Mucosa of rectum (tissue), 2 donors: ENCODE results near the gene RASGRF2.
A peak's percentile ranks its signal among the peaks of the same experiment; 100 is the strongest.

ENCODE experiments used
- H3K27ac ChIP-seq, 2 donors: one replicate each; pipeline ENCODE4 v1.7.0; 2013; ENCODE audit warnings: inconsistent platforms in 2 of 2, low read depth in 2 of 2, low read length in 2 of 2
- H3K27me3 ChIP-seq, 2 donors: one replicate each; pipeline ENCODE4 v1.7.0; 2013; ENCODE audit warnings: low read length in 2 of 2; ENCODE audit not compliant: control insufficient read depth in 2 of 2, insufficient read depth in 2 of 2
- H3K36me3 ChIP-seq, 2 donors: one replicate each; pipeline ENCODE4 v1.7.0; 2013; ENCODE audit warnings: low read length in 2 of 2; ENCODE audit not compliant: control insufficient read depth in 2 of 2, insufficient read depth in 2 of 2
- H3K4me1 ChIP-seq, 2 donors: one replicate each; pipeline ENCODE4 v1.7.0; 2013; ENCODE audit warnings: low read length in 2 of 2, mild to moderate bottlenecking in 1 of 2; ENCODE audit not compliant: control insufficient read depth in 2 of 2, insufficient read depth in 2 of 2
- H3K4me3 ChIP-seq, 2 donors: one replicate each; pipeline ENCODE4 v1.7.0; 2013; ENCODE audit warnings: low read length in 2 of 2
- H3K9ac ChIP-seq, 2 donors: one replicate each; pipeline ENCODE4 v1.7.0; 2013; ENCODE audit warnings: low read length in 2 of 2, low read depth in 1 of 2, mild to moderate bottlenecking in 1 of 2
- H3K9me3 ChIP-seq, 2 donors: one replicate each; pipeline ENCODE4 v1.7.0; 2013; ENCODE audit warnings: low read length in 2 of 2; ENCODE audit not compliant: control insufficient read depth in 2 of 2
- donor health status: healthy.
- donor health status: Normal muscosa, but diverticular disease.

The RASGRF2 gene

GRCh38 chr5:80990971-80991370 lies 30.8 kb downstream of the RASGRF2 start:
- H3K27me3 ChIP-seq, result no peaks in the 10 kb centered on the region
- H3K9ac ChIP-seq, result no peak overlapping the region
- H3K9me3 ChIP-seq, result no peaks in the 10 kb centered on the region
- H3K4me3 ChIP-seq, result no peak overlapping the region
- no peaks in the 10 kb centered on the region for H3K36me3 ChIP-seq
- no peak overlapping the region for H3K27ac ChIP-seq
- no peaks in the 10 kb centered on the region for H3K4me1 ChIP-seq

GRCh38 chr5:80995908-80996307 lies 35.7 kb downstream of the RASGRF2 start:
- Histone ChIP-seq H3K4me1 (no peaks in the 10 kb centered on the region), H3K27ac (no peak overlapping the region), H3K9ac (no peak overlapping the region), H3K4me3 (no peak overlapping the region), H3K27me3 (no peaks in the 10 kb centered on the region), H3K9me3 (no peaks in the 10 kb centered on the region), H3K36me3 (no peaks in the 10 kb centered on the region)

- no peak overlapping the region for H3K9ac ChIP-seq
- no peaks in the 10 kb centered on the region for H3K9me3 ChIP-seq
- H3K4me1 ChIP-seq, result no peaks in the 10 kb centered on the region
- H3K27me3 ChIP-seq, result no peaks in the 10 kb centered on the region
- H3K36me3 ChIP-seq, result no peaks in the 10 kb centered on the region
- no peak overlapping the region for H3K4me3 ChIP-seq
- H3K27ac ChIP-seq, result no peak overlapping the region
Measured at GRCh38 chr5:80998590-80998979, 38.4 kb downstream of the RASGRF2 start.

- Histone ChIP-seq H3K4me1 (no peaks in the 10 kb centered on the region), H3K9ac (no peak overlapping the region), H3K36me3 (no peaks in the 10 kb centered on the region), H3K27me3 (no peaks in the 10 kb centered on the region), H3K9me3 (no peaks in the 10 kb centered on the region), H3K4me3 (no peak overlapping the region), H3K27ac (no peak overlapping the region)
Measured at GRCh38 chr5:81003811-81004386, 43.7 kb downstream of the RASGRF2 start.

GRCh38 chr5:81005708-81006107 lies 45.5 kb downstream of the RASGRF2 start:
- Histone ChIP-seq H3K27ac (no peak overlapping the region), H3K9ac (no peak overlapping the region), H3K9me3 (no peaks in the 10 kb centered on the region)

GRCh38 chr5:81006231-81006630 lies 46.1 kb downstream of the RASGRF2 start:
- H3K9ac ChIP-seq, result no peak overlapping the region
- H3K4me1 ChIP-seq, result no peaks in the 10 kb centered on the region
- H3K36me3 ChIP-seq, result no peaks in the 10 kb centered on the region
- H3K9me3 ChIP-seq, result no peaks in the 10 kb centered on the region
- no peak overlapping the region for H3K4me3 ChIP-seq
- H3K27me3 ChIP-seq, result no peaks in the 10 kb centered on the region
- H3K27ac ChIP-seq, result peak overlapping the region in 1 of 2 donors; percentile 35

More at GRCh38 chr5:81005708-81006107, 45.5 kb downstream of the RASGRF2 start:
- no peaks in the 10 kb centered on the region for H3K36me3 ChIP-seq
- H3K4me1 ChIP-seq, result no peaks in the 10 kb centered on the region
- H3K27me3 ChIP-seq, result no peaks in the 10 kb centered on the region
- no peak overlapping the region for H3K4me3 ChIP-seq

GRCh38 chr5:81006947-81007636 lies 46.9 kb downstream of the RASGRF2 start:
- Histone ChIP-seq H3K4me1 (no peaks in the 10 kb centered on the region), H3K27me3 (no peaks in the 10 kb centered on the region), H3K9me3 (no peaks in the 10 kb centered on the region), H3K4me3 (peak overlapping the region in 1 of 2 donors; percentile 0), H3K9ac (no peak overlapping the region), H3K36me3 (no peaks in the 10 kb centered on the region), H3K27ac (peak overlapping the region in 1 of 2 donors; percentile 35)

- H3K4me1 ChIP-seq, result no peaks in the 10 kb centered on the region
- H3K27me3 ChIP-seq, result no peaks in the 10 kb centered on the region
- H3K9ac ChIP-seq, result no peak overlapping the region
- peak overlapping the region in 1 of 2 donors; percentile 0 for H3K4me3 ChIP-seq
- H3K27ac ChIP-seq, result no peak overlapping the region
- no peaks in the 10 kb centered on the region for H3K9me3 ChIP-seq
- no peaks in the 10 kb centered on the region for H3K36me3 ChIP-seq
Measured at GRCh38 chr5:81007637-81008027, 47.5 kb downstream of the RASGRF2 start.

- H3K4me3 ChIP-seq, result no peak overlapping the region
- H3K27me3 ChIP-seq, result no peaks in the 10 kb centered on the region
- no peak overlapping the region for H3K9ac ChIP-seq
- no peak overlapping the region for H3K27ac ChIP-seq
- H3K9me3 ChIP-seq, result no peaks in the 10 kb centered on the region
- no peaks in the 10 kb centered on the region for H3K4me1 ChIP-seq
- no peaks in the 10 kb centered on the region for H3K36me3 ChIP-seq
Measured at GRCh38 chr5:81010336-81011169, 50.4 kb downstream of the RASGRF2 start.

GRCh38 chr5:81014348-81014747 lies 54.2 kb downstream of the RASGRF2 start:
- Histone ChIP-seq H3K4me1 (no peaks in the 10 kb centered on the region), H3K27ac (no peak overlapping the region), H3K9ac (no peak overlapping the region), H3K4me3 (no peak overlapping the region), H3K27me3 (no peaks in the 10 kb centered on the region), H3K9me3 (no peaks in the 10 kb centered on the region), H3K36me3 (no peaks in the 10 kb centered on the region)
